ENCODE measurements around the gene SLCO3A1. TPM values are rescaled to one million over a fixed set of nuclear protein-coding genes. Genes with fewer than 3 reads are reported as not detected.

Gene SLCO3A1
- total and polyA plus RNA-seq, 2 of the 8 experiments (the other 6 are each of a cell fraction or from before 2014, with no cell fraction given), result 15.1 to 20.4 TPM

DNA sequence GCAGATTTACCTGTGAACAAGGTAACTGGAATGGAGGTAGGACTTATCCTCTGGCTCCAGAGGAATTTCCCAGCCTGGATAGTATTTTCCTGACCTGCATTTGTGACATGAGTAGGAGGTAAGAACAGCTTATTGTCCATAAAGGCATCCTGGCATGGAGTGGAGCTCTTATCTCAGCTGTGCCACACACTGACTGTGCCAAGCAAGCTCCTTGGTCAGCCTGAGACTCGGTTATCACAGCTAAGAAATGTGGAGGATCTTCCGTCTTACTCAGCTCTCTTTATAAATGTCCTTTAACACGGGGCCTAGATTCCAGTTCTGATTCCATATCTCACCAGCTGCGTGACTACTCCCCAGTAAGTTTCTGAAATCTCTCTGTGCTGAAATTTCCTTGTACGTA, 38.9 kb downstream of the SLCO3A1 start (continued):
- TF ChIP-seq ZNF274 (IDR thresholded peaks at IDR 0.05; ENCODE audit: borderline replicate concordance, extremely low read depth, low read length) (no peak), FOSL1 (IDR thresholded peaks at IDR 0.05; ENCODE audit: insufficient read depth, low read depth, low read length) (no peak)
